Panc1 (cell line): ENCODE data around the gene HBEGF.

Source experiments
- POLR2AphosphoS5 ChIP-seq: IDR thresholded peaks from 2 replicates; pipeline ENCODE4 v1.6.1; 2012; ENCODE audit warnings: mild to moderate bottlenecking, low read depth, low read length, moderate library complexity
- REST ChIP-seq, 2 experiments: IDR thresholded peaks; 2 replicates each; pipeline ENCODE4 v1.6.1; 2011 to 2012; ENCODE audit warnings: low read depth in 2 of 2, control low read depth in 1 of 2, low read length in 1 of 2, mild to moderate bottlenecking in 1 of 2, moderate library complexity in 1 of 2; ENCODE audit not compliant: insufficient read depth in 1 of 2
- TCF7L2 ChIP-seq: IDR thresholded peaks from 2 replicates; pipeline ENCODE4 v1.6.1; 2011; ENCODE audit warnings: mild to moderate bottlenecking, low read depth, low read length, inconsistent platforms
- TF ChIP-seq, protein P1 (sequence below): fragments of 450-650 bp; IDR thresholded peaks from 2 replicates; pipeline ENCODE4 v1.5.1; 2017; ENCODE audit warnings: mild to moderate bottlenecking

DNA sequence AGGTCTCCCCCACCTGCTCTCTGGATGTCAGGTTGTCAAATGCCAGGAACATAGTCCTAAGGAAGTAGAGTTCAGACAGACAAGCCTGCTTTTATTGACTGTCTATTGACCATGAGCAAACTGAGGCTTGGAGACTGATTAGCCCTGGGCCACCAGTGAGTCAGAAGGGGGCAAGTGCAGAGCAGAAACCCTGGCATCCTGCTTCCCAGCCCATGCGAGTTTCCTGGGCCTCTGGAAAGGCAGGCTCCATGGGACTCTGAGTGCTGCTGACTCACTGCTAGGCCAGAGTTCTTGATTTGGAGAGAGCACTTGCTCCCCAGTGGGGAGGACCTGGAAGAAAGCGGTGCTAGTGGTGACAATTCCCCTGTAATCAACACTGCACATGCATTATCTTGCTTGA is 2.8 kb upstream of the HBEGF start:
- no peak for TF ChIP-seq POLR2AphosphoS5
- TF ChIP-seq, protein P1, sequence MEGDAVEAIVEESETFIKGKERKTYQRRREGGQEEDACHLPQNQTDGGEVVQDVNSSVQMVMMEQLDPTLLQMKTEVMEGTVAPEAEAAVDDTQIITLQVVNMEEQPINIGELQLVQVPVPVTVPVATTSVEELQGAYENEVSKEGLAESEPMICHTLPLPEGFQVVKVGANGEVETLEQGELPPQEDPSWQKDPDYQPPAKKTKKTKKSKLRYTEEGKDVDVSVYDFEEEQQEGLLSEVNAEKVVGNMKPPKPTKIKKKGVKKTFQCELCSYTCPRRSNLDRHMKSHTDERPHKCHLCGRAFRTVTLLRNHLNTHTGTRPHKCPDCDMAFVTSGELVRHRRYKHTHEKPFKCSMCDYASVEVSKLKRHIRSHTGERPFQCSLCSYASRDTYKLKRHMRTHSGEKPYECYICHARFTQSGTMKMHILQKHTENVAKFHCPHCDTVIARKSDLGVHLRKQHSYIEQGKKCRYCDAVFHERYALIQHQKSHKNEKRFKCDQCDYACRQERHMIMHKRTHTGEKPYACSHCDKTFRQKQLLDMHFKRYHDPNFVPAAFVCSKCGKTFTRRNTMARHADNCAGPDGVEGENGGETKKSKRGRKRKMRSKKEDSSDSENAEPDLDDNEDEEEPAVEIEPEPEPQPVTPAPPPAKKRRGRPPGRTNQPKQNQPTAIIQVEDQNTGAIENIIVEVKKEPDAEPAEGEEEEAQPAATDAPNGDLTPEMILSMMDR, result no peak
- TF ChIP-seq REST (IDR thresholded peaks at IDR 0.05; ENCODE audit: insufficient read depth in 1 of 2, low read depth in 2 of 2, low read length in 1 of 2), result no peak
- no peak for TF ChIP-seq TCF7L2
